ENCODE measurements around the gene NCOA1.
"Not testable (repeated sequence)": the region's sequence is repeated elsewhere in the genome, so short reads cannot be mapped to it uniquely, and the experiment has no call there.

NCOA1 gene

GRCh38 chr2:24546669-24547068 lies 55.6 kb downstream of the NCOA1 start:
- Histone ChIP-seq H3K4me3 (replicated peaks; ENCODE audit: insufficient read depth, low read length) (no peak overlapping the region), H3K27ac (replicated peaks) (no peak overlapping the region), H3K27me3 (ENCODE audit: insufficient read depth, poor library complexity, severe bottlenecking) (no peaks in the 10 kb centered on the region)
- no peak for DNase-seq (ENCODE audit: low read depth in 1 of 2, low spot score in 1 of 2)
- TF ChIP-seq, protein P1, sequence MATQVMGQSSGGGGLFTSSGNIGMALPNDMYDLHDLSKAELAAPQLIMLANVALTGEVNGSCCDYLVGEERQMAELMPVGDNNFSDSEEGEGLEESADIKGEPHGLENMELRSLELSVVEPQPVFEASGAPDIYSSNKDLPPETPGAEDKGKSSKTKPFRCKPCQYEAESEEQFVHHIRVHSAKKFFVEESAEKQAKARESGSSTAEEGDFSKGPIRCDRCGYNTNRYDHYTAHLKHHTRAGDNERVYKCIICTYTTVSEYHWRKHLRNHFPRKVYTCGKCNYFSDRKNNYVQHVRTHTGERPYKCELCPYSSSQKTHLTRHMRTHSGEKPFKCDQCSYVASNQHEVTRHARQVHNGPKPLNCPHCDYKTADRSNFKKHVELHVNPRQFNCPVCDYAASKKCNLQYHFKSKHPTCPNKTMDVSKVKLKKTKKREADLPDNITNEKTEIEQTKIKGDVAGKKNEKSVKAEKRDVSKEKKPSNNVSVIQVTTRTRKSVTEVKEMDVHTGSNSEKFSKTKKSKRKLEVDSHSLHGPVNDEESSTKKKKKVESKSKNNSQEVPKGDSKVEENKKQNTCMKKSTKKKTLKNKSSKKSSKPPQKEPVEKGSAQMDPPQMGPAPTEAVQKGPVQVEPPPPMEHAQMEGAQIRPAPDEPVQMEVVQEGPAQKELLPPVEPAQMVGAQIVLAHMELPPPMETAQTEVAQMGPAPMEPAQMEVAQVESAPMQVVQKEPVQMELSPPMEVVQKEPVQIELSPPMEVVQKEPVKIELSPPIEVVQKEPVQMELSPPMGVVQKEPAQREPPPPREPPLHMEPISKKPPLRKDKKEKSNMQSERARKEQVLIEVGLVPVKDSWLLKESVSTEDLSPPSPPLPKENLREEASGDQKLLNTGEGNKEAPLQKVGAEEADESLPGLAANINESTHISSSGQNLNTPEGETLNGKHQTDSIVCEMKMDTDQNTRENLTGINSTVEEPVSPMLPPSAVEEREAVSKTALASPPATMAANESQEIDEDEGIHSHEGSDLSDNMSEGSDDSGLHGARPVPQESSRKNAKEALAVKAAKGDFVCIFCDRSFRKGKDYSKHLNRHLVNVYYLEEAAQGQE (IDR thresholded peaks at IDR 0.05; ENCODE audit: insufficient replicate concordance, low read depth), result no peak
- TF ChIP-seq SPI1 (IDR thresholded peaks at IDR 0.05; ENCODE audit: borderline replicate concordance, low read depth) (no peak), POLR2AphosphoS5 (IDR thresholded peaks at IDR 0.05; ENCODE audit: low read depth) (no peak), GABPA (IDR thresholded peaks at IDR 0.05; ENCODE audit: low read depth) (no peak), CTCF (IDR thresholded peaks at IDR 0.05; ENCODE audit: insufficient read depth, low read length) (no peak)

DNA sequence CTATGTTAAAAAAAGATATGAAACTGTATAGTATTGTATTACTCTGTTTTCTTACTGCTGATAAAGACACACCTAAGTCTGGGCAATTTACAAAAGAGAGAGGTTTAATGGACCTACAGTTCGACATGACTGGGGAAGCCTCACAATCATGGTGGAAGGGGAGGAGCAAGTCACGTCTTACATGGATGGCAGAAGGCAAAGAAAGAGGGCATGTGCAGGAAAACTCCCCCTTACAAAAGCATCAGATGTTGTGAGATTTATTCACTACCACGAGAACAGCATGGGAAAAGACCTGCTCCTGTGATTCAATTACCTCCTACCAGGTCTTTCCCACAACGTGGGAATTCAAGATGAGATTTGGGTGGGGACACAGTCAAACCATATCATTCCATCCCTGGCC lies 57.0 kb downstream of the NCOA1 start:
- no peak overlapping the region for H3K27ac ChIP-seq (replicated peaks)
- H3K4me3 ChIP-seq (replicated peaks; ENCODE audit: insufficient read depth, low read length), result no peak overlapping the region
- no peak for TF ChIP-seq GABPA (IDR thresholded peaks at IDR 0.05; ENCODE audit: low read depth)
- no peaks in the 10 kb centered on the region for H3K27me3 ChIP-seq (ENCODE audit: insufficient read depth, poor library complexity, severe bottlenecking)
- no peak for DNase-seq (ENCODE audit: low read depth in 1 of 2, low spot score in 1 of 2)

DNA sequence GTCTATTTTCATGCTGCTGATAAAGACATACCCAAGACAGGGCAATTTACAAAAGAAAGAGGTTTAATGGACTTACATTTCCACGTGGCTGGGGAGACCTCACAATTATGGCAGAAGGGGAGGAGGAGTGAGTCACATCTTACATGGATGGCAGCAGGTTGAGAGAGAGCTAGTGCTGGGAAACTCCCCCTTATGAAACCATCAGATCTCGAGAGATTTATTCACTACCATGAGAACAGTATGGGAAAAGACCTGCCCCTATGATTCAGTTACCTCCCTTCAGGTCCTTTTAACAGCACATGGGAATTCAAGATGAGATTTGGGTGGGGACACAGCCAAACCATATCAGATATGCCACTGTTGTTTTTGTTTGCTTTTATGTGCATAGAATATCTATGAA lies 59.2 kb downstream of the NCOA1 start:
- not testable (repeated sequence) for DNase-seq (ENCODE audit: low read depth in 1 of 2, low spot score in 1 of 2); H3K4me3 ChIP-seq (replicated peaks; ENCODE audit: insufficient read depth, low read length); H3K27ac ChIP-seq (replicated peaks); H3K27me3 ChIP-seq (ENCODE audit: insufficient read depth, poor library complexity, severe bottlenecking)

- H3K27ac ChIP-seq (replicated peaks), result no peak overlapping the region
- DNase-seq (ENCODE audit: low read depth in 1 of 2, low spot score in 1 of 2), result no peak
- no peak overlapping the region for H3K4me3 ChIP-seq (replicated peaks; ENCODE audit: insufficient read depth, low read length)
- no peaks in the 10 kb centered on the region for H3K27me3 ChIP-seq (ENCODE audit: insufficient read depth, poor library complexity, severe bottlenecking)
- no peak for TF ChIP-seq POLR2AphosphoS5 (IDR thresholded peaks at IDR 0.05; ENCODE audit: low read depth)
- TF ChIP-seq SPI1 (IDR thresholded peaks at IDR 0.05; ENCODE audit: borderline replicate concordance, low read depth), result no peak
Measured at GRCh38 chr2:24551016-24551415, 60.0 kb downstream of the NCOA1 start.

GRCh38 chr2:24552836-24553235 lies 61.8 kb downstream of the NCOA1 start:
- H3K27ac ChIP-seq (replicated peaks), result no peak overlapping the region
- H3K27me3 ChIP-seq (ENCODE audit: insufficient read depth, poor library complexity, severe bottlenecking), result no peaks in the 10 kb centered on the region
- TF ChIP-seq CTCF (IDR thresholded peaks at IDR 0.05; ENCODE audit: insufficient read depth, low read length) (no peak), SPI1 (IDR thresholded peaks at IDR 0.05; ENCODE audit: borderline replicate concordance, low read depth) (no peak), GABPA (IDR thresholded peaks at IDR 0.05; ENCODE audit: low read depth) (no peak), POLR2AphosphoS5 (IDR thresholded peaks at IDR 0.05; ENCODE audit: low read depth) (no peak)
- TF ChIP-seq, protein P1 (IDR thresholded peaks at IDR 0.05; ENCODE audit: insufficient replicate concordance, low read depth), result no peak
- no peak for DNase-seq (ENCODE audit: low read depth in 1 of 2, low spot score in 1 of 2)
- H3K4me3 ChIP-seq (replicated peaks; ENCODE audit: insufficient read depth, low read length), result no peak overlapping the region

All from HL-60 (cell line).